Endothelial cell of umbilical vein (primary cell): Measurements from ENCODE around the gene MBD5.

Source experiments
- EZH2 ChIP-seq: IDR thresholded peaks from 2 replicates; pipeline ENCODE4 v1.6.1; 2012; ENCODE audit warnings: borderline replicate concordance, low read depth, mild to moderate bottlenecking, moderate library complexity, low read length, inconsistent platforms; ENCODE audit not compliant: severe bottlenecking
- POLR2A ChIP-seq: IDR thresholded peaks from 2 replicates; pipeline ENCODE4 v1.6.1; 2012; ENCODE audit warnings: low read depth, mild to moderate bottlenecking, control low read depth, low read length
- TF ChIP-seq, protein P1 (sequence below), 2 donors: IDR thresholded peaks; 1 replicate in 1 of 2; 2 replicates in 1 of 2; pipeline ENCODE4 v1.5.1; 2011; ENCODE audit warnings: low read length in 2 of 2, mild to moderate bottlenecking in 2 of 2, moderate library complexity in 2 of 2, control low read depth in 1 of 2, inconsistent platforms in 1 of 2, low read depth in 1 of 2; ENCODE audit not compliant: insufficient read depth in 1 of 2; ENCODE audit errors: extremely low read depth in 1 of 2

- TF ChIP-seq, protein P1, sequence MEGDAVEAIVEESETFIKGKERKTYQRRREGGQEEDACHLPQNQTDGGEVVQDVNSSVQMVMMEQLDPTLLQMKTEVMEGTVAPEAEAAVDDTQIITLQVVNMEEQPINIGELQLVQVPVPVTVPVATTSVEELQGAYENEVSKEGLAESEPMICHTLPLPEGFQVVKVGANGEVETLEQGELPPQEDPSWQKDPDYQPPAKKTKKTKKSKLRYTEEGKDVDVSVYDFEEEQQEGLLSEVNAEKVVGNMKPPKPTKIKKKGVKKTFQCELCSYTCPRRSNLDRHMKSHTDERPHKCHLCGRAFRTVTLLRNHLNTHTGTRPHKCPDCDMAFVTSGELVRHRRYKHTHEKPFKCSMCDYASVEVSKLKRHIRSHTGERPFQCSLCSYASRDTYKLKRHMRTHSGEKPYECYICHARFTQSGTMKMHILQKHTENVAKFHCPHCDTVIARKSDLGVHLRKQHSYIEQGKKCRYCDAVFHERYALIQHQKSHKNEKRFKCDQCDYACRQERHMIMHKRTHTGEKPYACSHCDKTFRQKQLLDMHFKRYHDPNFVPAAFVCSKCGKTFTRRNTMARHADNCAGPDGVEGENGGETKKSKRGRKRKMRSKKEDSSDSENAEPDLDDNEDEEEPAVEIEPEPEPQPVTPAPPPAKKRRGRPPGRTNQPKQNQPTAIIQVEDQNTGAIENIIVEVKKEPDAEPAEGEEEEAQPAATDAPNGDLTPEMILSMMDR (IDR thresholded peaks at IDR 0.05; ENCODE audit: extremely low read depth in 1 of 2, insufficient read depth in 1 of 2, low read depth in 1 of 2, low read length in 2 of 2): no peak
- TF ChIP-seq EZH2: no peak
- TF ChIP-seq POLR2A: no peak
These were observed 11.3 kb downstream of the MBD5 start for GRCh38 chr2:148032215-148032614.
